Measurements from ENCODE around the gene RNF5. TPM values are rescaled to one million over a fixed set of nuclear protein-coding genes. Genes with fewer than 3 reads are reported as not detected.

The RNF5 gene
- total RNA-seq, 1 experiment from 2014 or later, result 45.9 TPM

- POLR2A ChIA-PET, result no interaction called here
- H2AFZ ChIP-seq (ENCODE audit: low read depth, low read length, poor library complexity, severe bottlenecking), result no peak overlapping the region
- peaks cover 0 to 15% of the 10 kb centered on the region in 2 experiments; a peak in 3 of 4 replicates for H3K36me3 ChIP-seq (ENCODE audit: control insufficient read depth in 1 of 2, insufficient read depth in 2 of 2, low read length in 2 of 2)
- CTCF ChIA-PET, result no interaction called here
- DNase-seq (ENCODE audit: low read depth, low spot score) (no peak), ATAC-seq (no peak)
- H3K27ac ChIP-seq (ENCODE audit: low read depth, low read length), result no peak overlapping the region
- no peak for TF ChIP-seq ELF1 (IDR thresholded peaks at IDR 0.05; ENCODE audit: borderline replicate concordance, low read depth)
- no peak for TF ChIP-seq TCF7L2 (IDR thresholded peaks at IDR 0.05; ENCODE audit: borderline replicate concordance, extremely low read depth, insufficient read depth, insufficient read length)
- TF ChIP-seq EZH2 (IDR thresholded peaks at IDR 0.05), result no peak
- TF ChIP-seq ZBTB33 (IDR thresholded peaks at IDR 0.05; ENCODE audit: extremely low read depth, insufficient replicate concordance, low read length), result no peak
- no peak for TF ChIP-seq POLR2A (IDR thresholded peaks at IDR 0.05; ENCODE audit: borderline replicate concordance, extremely low read depth, insufficient read depth, insufficient read length)
- no peak for TF ChIP-seq POLR2AphosphoS5 (IDR thresholded peaks at IDR 0.05; ENCODE audit: low read depth, low read length)
- TF ChIP-seq CEBPB (IDR thresholded peaks at IDR 0.05; ENCODE audit: low read depth), result no peak
- TF ChIP-seq JUND (IDR thresholded peaks at IDR 0.05), result no peak
- TF ChIP-seq MAX (IDR thresholded peaks at IDR 0.05), result no peak
- no peak for TF ChIP-seq SP1 (IDR thresholded peaks at IDR 0.05; ENCODE audit: low read depth)
- no peak for TF ChIP-seq EZH2phosphoT487 (IDR thresholded peaks at IDR 0.05; ENCODE audit: borderline replicate concordance)
- no peak for TF ChIP-seq YY1 (IDR thresholded peaks at IDR 0.05; ENCODE audit: extremely low read depth, insufficient replicate concordance, low read depth, low read length)
- no peak for TF ChIP-seq CBX3 (IDR thresholded peaks at IDR 0.05; ENCODE audit: low read depth)
- no peak for TF ChIP-seq SRF (IDR thresholded peaks at IDR 0.05; ENCODE audit: low read depth)
- TF ChIP-seq EGR1 (IDR thresholded peaks at IDR 0.05; ENCODE audit: low read depth), result no peak
- H3K9me3 ChIP-seq (ENCODE audit: control insufficient read depth in 1 of 2, insufficient read depth in 1 of 2, low read depth in 1 of 2, low read length in 2 of 2), result no peaks in the 10 kb centered on the region
- peaks cover 20 to 42% of the 10 kb centered on the region in 2 experiments for H3K4me1 ChIP-seq (ENCODE audit: control insufficient read depth in 1 of 2, insufficient read depth in 2 of 2, low read length in 2 of 2)
- no peaks in the 10 kb centered on the region for H4K20me1 ChIP-seq (ENCODE audit: insufficient read depth)
- intact Hi-C loops (cut with micrococcal nuclease), result no loop called here
- BruUV-seq (replicated peaks), result no TSS peak
- H3K9ac ChIP-seq (ENCODE audit: low read length), result no peak overlapping the region
- RAD21 ChIA-PET (ENCODE audit: low non-redundant PET in 1 of 2, low total read pairs in 2 of 2, uncharacterized antibody in 2 of 2, unreplicated experiment in 2 of 2), result no interaction called here
- peaks cover 17% of the 10 kb centered on the region for H3K79me2 ChIP-seq (ENCODE audit: insufficient read depth, low read length)
- no peaks in the 10 kb centered on the region for H3K9me2 ChIP-seq (ENCODE audit: insufficient read depth)
- no peaks in the 10 kb centered on the region for H3K27me3 ChIP-seq (ENCODE audit: insufficient read depth, low read length)
- no peak overlapping the region for H3K4me3 ChIP-seq (replicated peaks in 1 of 2; ENCODE audit: low read depth in 1 of 2, low read length in 2 of 2)
- peak overlapping the region; percentile 36 for H3K4me2 ChIP-seq (ENCODE audit: low read length)
These were observed 5.0 kb upstream of the RNF5 start for GRCh38 chr6:32173051-32173727.
